ENCODE measurements around the gene SIGLEC8. TPM values are rescaled to one million over a fixed set of nuclear protein-coding genes. Genes with fewer than 3 reads are reported as not detected.

The SIGLEC8 gene
- total and polyA plus RNA-seq, 2 of the 4 experiments (the other 2 are of a cell fraction) = not detected

GRCh38 chr19:51469162-51469561 is 10.9 kb upstream of the SIGLEC8 start:
- BruUV-seq (replicated peaks) = no TSS peak
- Histone ChIP-seq H4K20me1 (ENCODE audit: insufficient read depth, low read length) (no peaks in the 10 kb centered on the region), H3K27ac (ENCODE audit: insufficient read depth, low read length) (no peak overlapping the region), H3K9ac (ENCODE audit: low read depth, low read length) (no peak overlapping the region), H3K36me3 (ENCODE audit: control insufficient read depth, insufficient read depth, low read length) (no peaks in the 10 kb centered on the region), H3K4me1 (ENCODE audit: control insufficient read depth, insufficient read depth, low read length) (no peaks in the 10 kb centered on the region), H3K79me1 (ENCODE audit: low read depth in 1 of 2, low read length in 2 of 2) (no peaks in the 10 kb centered on the region), H2BK15ac (ENCODE audit: low read depth, low read length) (no peak overlapping the region), H3K23ac (ENCODE audit: low read depth, low read length) (no peak overlapping the region), H2BK5ac (ENCODE audit: low read depth, low read length, poor library complexity, severe bottlenecking) (no peak overlapping the region), H3K4ac (ENCODE audit: low read depth, low read length) (no peak overlapping the region), H3K4me2 (ENCODE audit: low read depth, low read length) (no peak overlapping the region), H2BK20ac (ENCODE audit: low read depth, low read length) (no peak overlapping the region), H2AK9ac (replicated peaks; ENCODE audit: low read depth, low read length, poor library complexity) (no peak overlapping the region), H3K27me3 (ENCODE audit: control insufficient read depth, insufficient read depth, low read length) (no peaks in the 10 kb centered on the region), H4K5ac (ENCODE audit: low read depth, low read length) (no peak overlapping the region), H3K4me3 (ENCODE audit: insufficient read depth, low read depth, low read length) (no peak overlapping the region), H3K9me1 (ENCODE audit: insufficient read depth, low read length) (no peaks in the 10 kb centered on the region), H3K14ac (replicated peaks; ENCODE audit: low read depth, low read length) (no peak overlapping the region), H3K18ac (ENCODE audit: low read depth, low read length) (no peak overlapping the region), H4K91ac (ENCODE audit: insufficient read depth, low read depth, low read length) (no peak overlapping the region), H2AK5ac (ENCODE audit: low read depth, low read length) (no peak overlapping the region), H3K56ac (ENCODE audit: extremely low read depth, insufficient read depth, low read length) (no peak overlapping the region), H4K8ac (ENCODE audit: low read depth in 2 of 2, low read length in 2 of 2) (no peak overlapping the region), H2AFZ (replicated peaks; ENCODE audit: low read length, poor library complexity) (no peak overlapping the region), H3K9me3 (ENCODE audit: control insufficient read depth, insufficient read depth, low read length) (no peaks in the 10 kb centered on the region), H2BK120ac (ENCODE audit: low read depth, low read length) (no peak overlapping the region)
- dilution Hi-C loops (cut with HindIII; ENCODE audit: low sequenced_read_pairs, unreplicated experiment) (no loop called here), in situ Hi-C loops (cut with MboI; ENCODE audit: low sequenced_read_pairs) (no loop called here), intact Hi-C loops (cut with micrococcal nuclease) (no loop called here)
- TF ChIP-seq RFX5 (IDR thresholded peaks at IDR 0.05; ENCODE audit: low read depth, low read length) (no peak), POLR2A (IDR thresholded peaks at IDR 0.05; ENCODE audit: low read depth, low read length) (no peak), RAD21 (IDR thresholded peaks at IDR 0.05; ENCODE audit: low read length) (no peak), NFE2L2 (IDR thresholded peaks at IDR 0.05; ENCODE audit: low read depth, low read length) (no peak), MAFK (IDR thresholded peaks at IDR 0.05; ENCODE audit: low read depth, low read length) (no peak), FOS (IDR thresholded peaks at IDR 0.05; ENCODE audit: low read depth, low read length) (no peak), SMC3 (IDR thresholded peaks at IDR 0.05; ENCODE audit: low read depth, low read length) (no peak), BHLHE40 (IDR thresholded peaks at IDR 0.05; ENCODE audit: low read depth, low read length) (no peak)
- 0% methylated on average over 1 of the region's 4 CpGs; no CpG with 5 or more reads in 1 of the 2 experiments for WGBS, 2 experiments (ENCODE audit: extremely low coverage in 2 of 2, insufficient read length in 1 of 2)
- DNase-seq (no peak), ATAC-seq (ENCODE audit: low read depth) (no peak)
- ChIA-PET POLR2A (ENCODE audit: unreplicated experiment) (no interaction called here), CTCF (no interaction called here)

Data from IMR-90 (cell line).